HL-60 (cell line): ENCODE results near the gene ENPP3.

Source experiments
- DNase-seq, 2 experiments: peaks; one replicate each; pipeline ENCODE4 v3.0.0-alpha.2; 2010 to 2020; ENCODE audit warnings: low read depth in 1 of 2, low spot score in 1 of 2
- H3K27ac ChIP-seq: fragments of 250-450 bp; sonication (Bioruptor Pico); replicated peaks from 2 replicates; pipeline ENCODE4 v1.5.1; 2020; ENCODE audit warnings: mild to moderate bottlenecking, moderate library complexity
- H3K27me3 ChIP-seq: fragments of 250-450 bp; sonication (Bioruptor Pico); 2 replicates; pipeline ENCODE4 v1.5.1; 2021; ENCODE audit warnings: mild to moderate bottlenecking, moderate library complexity; ENCODE audit not compliant: insufficient read depth, poor library complexity, severe bottlenecking
- H3K4me3 ChIP-seq: replicated peaks from 2 replicates; pipeline ENCODE4 v1.5.1; 2011; ENCODE audit warnings: mild to moderate bottlenecking, control low read depth, low read length; ENCODE audit not compliant: insufficient read depth
- GABPA ChIP-seq: IDR thresholded peaks from 2 replicates; pipeline ENCODE4 v1.6.1; 2012; ENCODE audit warnings: low read depth
- POLR2AphosphoS5 ChIP-seq: IDR thresholded peaks from 2 replicates; pipeline ENCODE4 v1.6.1; 2012; ENCODE audit warnings: low read depth
- SPI1 ChIP-seq: IDR thresholded peaks from 2 replicates; pipeline ENCODE4 v1.6.1; 2012; ENCODE audit warnings: low read depth, mild to moderate bottlenecking, borderline replicate concordance
- TF ChIP-seq, protein P1 (sequence below): IDR thresholded peaks from 2 replicates; pipeline ENCODE4 v1.6.1; 2012; ENCODE audit warnings: low read depth; ENCODE audit not compliant: insufficient replicate concordance
- TF ChIP-seq, protein P2 (sequence below): IDR thresholded peaks from one replicate; pipeline ENCODE4 v1.5.1; 2011; ENCODE audit warnings: low read length, control low read depth, inconsistent platforms; ENCODE audit not compliant: insufficient read depth

ENPP3 gene

DNA sequence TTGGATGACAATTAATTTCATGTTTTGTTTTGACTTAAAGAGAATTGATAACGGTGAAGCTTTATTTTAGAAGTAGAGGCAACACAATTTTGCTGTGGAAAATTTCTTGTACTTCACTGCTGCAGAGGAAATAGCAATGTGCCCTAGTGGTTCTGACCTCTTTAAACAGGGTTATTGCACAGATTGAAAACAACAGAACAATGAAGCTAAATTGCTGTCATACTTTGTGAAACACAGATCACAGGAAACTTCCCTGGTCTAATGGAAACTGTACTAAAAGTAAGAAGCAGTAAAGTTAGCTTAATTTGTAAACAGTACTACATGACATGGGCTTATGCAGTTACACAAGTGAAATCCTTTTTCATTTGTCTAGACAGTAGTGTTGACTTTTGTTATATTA, 32.8 kb downstream of the ENPP3 start:
- DNase-seq = no peak
- TF ChIP-seq, protein P1, sequence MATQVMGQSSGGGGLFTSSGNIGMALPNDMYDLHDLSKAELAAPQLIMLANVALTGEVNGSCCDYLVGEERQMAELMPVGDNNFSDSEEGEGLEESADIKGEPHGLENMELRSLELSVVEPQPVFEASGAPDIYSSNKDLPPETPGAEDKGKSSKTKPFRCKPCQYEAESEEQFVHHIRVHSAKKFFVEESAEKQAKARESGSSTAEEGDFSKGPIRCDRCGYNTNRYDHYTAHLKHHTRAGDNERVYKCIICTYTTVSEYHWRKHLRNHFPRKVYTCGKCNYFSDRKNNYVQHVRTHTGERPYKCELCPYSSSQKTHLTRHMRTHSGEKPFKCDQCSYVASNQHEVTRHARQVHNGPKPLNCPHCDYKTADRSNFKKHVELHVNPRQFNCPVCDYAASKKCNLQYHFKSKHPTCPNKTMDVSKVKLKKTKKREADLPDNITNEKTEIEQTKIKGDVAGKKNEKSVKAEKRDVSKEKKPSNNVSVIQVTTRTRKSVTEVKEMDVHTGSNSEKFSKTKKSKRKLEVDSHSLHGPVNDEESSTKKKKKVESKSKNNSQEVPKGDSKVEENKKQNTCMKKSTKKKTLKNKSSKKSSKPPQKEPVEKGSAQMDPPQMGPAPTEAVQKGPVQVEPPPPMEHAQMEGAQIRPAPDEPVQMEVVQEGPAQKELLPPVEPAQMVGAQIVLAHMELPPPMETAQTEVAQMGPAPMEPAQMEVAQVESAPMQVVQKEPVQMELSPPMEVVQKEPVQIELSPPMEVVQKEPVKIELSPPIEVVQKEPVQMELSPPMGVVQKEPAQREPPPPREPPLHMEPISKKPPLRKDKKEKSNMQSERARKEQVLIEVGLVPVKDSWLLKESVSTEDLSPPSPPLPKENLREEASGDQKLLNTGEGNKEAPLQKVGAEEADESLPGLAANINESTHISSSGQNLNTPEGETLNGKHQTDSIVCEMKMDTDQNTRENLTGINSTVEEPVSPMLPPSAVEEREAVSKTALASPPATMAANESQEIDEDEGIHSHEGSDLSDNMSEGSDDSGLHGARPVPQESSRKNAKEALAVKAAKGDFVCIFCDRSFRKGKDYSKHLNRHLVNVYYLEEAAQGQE = no peak
- TF ChIP-seq SPI1 (no peak), POLR2AphosphoS5 (no peak), GABPA (no peak)
- TF ChIP-seq, protein P2, sequence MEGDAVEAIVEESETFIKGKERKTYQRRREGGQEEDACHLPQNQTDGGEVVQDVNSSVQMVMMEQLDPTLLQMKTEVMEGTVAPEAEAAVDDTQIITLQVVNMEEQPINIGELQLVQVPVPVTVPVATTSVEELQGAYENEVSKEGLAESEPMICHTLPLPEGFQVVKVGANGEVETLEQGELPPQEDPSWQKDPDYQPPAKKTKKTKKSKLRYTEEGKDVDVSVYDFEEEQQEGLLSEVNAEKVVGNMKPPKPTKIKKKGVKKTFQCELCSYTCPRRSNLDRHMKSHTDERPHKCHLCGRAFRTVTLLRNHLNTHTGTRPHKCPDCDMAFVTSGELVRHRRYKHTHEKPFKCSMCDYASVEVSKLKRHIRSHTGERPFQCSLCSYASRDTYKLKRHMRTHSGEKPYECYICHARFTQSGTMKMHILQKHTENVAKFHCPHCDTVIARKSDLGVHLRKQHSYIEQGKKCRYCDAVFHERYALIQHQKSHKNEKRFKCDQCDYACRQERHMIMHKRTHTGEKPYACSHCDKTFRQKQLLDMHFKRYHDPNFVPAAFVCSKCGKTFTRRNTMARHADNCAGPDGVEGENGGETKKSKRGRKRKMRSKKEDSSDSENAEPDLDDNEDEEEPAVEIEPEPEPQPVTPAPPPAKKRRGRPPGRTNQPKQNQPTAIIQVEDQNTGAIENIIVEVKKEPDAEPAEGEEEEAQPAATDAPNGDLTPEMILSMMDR = no peak
- Histone ChIP-seq H3K4me3 (no peak overlapping the region), H3K27me3 (no peaks in the 10 kb centered on the region), H3K27ac (no peak overlapping the region)

DNA sequence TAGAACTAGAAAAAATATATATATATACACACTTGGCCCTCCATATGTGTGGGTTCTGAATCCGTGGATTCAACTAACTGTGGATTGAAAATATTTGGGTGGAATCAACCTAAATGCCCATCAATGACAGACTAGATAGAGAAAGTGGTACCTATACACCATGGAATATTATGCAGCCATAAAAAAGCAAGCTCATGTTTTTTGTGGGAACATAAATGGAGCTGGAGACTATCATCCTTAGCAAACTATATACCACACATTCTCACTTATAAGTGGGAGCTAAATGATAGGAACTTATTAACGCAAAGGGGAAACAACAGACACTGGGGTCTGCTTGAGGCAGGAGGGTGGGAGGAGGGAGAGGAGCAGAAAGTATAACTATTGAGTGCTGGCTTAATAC, 36.1 kb downstream of the ENPP3 start:
- TF ChIP-seq, protein P1 = no peak
- TF ChIP-seq GABPA (no peak), POLR2AphosphoS5 (no peak), SPI1 (no peak)
- TF ChIP-seq, protein P2 = no peak
- no peak overlapping the region for H3K4me3 ChIP-seq
- H3K27me3 ChIP-seq = peaks cover 2% of the 10 kb centered on the region
- H3K27ac ChIP-seq = no peak overlapping the region
- no peak for DNase-seq

DNA sequence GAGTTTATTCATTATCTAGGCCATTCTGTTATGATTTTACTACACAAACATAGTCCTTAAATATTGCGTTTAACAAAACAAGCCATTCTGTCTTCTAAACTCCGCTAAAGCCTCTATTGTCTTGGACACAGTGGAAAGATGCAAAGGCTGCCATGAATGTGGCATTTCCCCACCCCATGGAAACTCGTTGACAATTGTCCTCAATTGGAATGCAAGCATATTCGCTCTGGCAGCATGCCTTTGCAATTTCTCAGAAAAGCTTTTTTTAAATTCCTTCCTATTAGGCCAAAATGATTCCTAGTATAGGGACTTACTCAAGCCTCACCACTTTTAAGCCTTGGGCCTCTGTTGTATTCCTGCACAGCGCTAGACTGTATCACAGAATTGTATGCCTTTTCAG, 41.3 kb downstream of the ENPP3 start:
- no peak overlapping the region for H3K4me3 ChIP-seq
- TF ChIP-seq SPI1 (no peak), GABPA (no peak), POLR2AphosphoS5 (no peak)
- TF ChIP-seq, protein P1 = no peak
- TF ChIP-seq, protein P2 = no peak
- peaks cover 2% of the 10 kb centered on the region for H3K27me3 ChIP-seq
- no peak for DNase-seq
- H3K27ac ChIP-seq = no peak overlapping the region
